MV-4-11 (cell line): ENCODE data around the gene POLR2J.
"Not testable (repeated sequence)": the region's sequence is repeated elsewhere in the genome, so short reads cannot be mapped to it uniquely, and the experiment has no call there.

Experiments used
- DNase-seq: peaks from one replicate; lab custom pipeline; 2025; lab: John Stamatoyannopoulos, UW

Gene POLR2J

GRCh38 chr7:102494473-102495149 lies 15.9 kb upstream of the POLR2J start:
- not testable (repeated sequence) for DNase-seq

DNA sequence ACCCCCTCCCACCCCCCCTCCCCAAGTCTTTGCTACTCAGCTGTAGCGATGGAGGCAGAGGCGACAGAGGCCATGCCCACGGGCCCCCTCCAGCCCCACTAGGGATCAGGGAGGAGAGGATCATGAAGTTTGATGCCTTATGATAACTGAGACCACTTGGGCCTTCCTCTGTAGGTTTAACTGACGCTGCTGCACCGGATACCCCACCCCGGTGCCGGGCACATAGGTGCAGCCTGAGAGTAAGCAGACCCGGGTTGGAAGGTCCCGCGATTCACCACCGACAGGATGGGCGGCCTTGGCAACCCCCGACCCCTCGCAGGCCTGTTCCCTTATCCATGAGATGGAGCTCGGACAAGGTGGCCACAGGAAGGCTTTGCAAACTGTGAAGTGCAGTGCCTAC lies 15.3 kb upstream of the POLR2J start:
- not testable (repeated sequence) for DNase-seq

GRCh38 chr7:102493220-102493935 lies 14.7 kb upstream of the POLR2J start:
- DNase-seq, result not testable (repeated sequence)

DNA sequence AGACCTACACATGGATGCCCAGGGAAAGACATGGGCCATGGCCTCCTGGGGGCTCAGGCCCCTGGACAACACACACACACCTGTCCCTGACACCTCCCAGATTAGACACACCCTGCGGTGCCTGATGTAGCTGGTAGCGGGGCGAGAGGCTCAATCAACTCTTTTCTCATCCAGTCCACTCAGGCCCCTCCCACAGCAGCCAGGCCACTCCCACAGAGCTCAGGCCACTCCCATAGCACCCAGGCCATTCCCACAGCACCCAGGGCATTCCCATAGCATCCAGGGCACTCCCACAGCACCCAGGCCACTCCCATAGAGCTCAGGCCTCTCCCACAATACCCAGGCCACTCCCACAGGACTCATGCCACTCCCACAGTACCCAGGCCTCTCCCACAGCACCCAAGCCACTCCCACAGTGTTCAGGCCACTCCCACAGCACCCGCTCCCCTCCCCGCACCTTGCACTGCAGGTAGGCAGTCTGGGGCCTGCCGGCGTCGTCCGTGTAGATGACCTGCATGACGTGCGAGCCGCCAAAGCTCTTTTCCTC lies 11.9 kb upstream of the POLR2J start:
- DNase-seq, result not testable (repeated sequence)

DNA sequence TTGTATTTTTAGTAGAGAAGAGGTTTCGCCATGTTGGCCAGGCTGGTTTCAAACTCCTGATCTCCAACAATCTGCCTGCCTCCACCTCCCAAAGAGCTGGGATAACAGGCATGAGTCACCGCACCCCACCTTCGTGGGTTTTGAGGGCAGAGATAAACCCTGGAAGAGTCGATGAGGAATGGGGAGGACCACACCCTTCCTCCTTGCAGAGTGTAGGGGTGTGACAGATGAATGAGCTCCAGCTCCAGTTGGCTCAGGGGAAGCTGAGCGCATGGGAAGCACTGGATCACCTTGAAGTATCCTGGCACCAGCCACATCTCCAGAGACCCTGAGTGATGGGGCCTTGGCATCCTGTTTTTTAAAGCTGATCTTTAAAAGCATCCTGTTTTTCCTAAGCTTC lies 5.6 kb upstream of the POLR2J start:
- not testable (repeated sequence) for DNase-seq

GRCh38 chr7:102481962-102482361 lies 3.2 kb upstream of the POLR2J start:
- DNase-seq, result not testable (repeated sequence)

- DNase-seq, result not testable (repeated sequence)
Measured at GRCh38 chr7:102479982-102480637, 1.4 kb upstream of the POLR2J start.

DNA sequence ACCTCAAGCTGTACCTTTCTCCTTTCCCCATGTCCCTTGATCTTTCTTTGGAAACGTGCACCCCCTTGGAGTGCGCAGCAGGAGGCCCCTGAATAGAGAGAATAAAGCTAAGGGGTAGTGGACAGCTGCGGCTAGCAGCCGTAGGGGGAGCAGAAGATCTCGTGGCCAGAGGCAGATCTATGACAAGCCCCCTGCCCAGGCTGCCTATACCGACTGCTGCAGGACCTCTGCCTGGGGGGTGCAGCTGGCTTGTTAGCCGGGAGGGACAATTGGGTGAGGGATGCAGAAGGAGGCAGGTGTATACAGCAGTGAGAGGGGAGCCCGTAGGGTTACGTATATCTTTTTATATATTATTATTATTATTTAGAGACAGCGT lies 475 bp upstream of the POLR2J start:
- DNase-seq, result not testable (repeated sequence)

DNA sequence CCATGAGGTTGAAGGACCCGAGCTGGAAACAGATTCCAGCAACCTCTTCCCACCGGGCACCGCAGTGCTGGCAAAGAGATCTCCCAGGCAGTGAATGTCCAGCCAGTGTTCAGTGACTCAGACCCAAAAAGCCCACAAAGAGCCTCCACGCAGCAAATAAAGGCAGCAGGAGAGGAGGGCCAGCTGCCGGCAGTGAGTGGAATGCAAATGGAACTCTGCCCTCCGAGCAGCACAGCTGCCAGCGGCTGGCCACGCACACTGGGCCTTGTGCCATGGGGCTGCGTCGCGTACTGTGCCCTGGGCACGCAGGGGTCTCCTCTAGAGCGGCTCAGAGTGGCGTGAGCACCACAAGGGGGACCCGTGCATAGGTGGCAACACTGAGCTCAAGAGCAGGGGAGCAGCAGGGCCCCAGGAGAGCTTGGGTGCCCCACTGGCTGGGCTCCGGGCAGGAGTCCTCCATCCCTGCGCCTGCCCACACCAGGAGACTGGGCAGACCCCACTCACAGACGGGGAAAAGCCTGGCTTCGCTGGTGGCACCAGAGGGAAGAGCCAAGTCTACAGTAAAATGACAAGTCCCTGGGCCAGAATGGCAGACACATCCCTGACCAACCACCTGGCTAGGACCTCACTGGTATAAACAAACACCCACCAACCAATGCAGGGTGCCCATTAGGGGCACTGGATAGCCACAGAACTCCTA lies 3.8 kb downstream of the POLR2J start:
- DNase-seq, result not testable (repeated sequence)

DNA sequence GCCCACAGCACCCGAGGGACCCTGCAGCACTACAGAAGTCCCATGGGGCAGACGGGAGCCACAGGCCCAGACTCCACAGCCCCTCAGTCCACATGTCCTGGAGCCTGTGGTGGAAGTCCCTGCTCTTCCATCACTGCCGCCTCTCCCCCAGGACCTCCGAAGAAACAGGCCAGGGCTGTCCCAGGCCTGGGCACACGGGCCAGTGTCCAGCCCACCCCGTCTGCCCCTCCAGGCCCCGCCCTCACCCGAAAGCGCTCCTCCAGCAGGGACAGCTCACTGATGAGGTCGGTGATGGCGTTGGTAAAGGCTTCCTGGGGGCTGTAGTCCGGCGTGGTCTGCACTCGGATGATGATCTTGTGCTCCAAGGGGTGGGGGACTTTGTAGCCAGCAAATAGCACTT lies 4.6 kb downstream of the POLR2J start:
- not testable (repeated sequence) for DNase-seq

GRCh38 chr7:102473271-102473991 lies 5.3 kb downstream of the POLR2J start:
- no peak for DNase-seq

DNA sequence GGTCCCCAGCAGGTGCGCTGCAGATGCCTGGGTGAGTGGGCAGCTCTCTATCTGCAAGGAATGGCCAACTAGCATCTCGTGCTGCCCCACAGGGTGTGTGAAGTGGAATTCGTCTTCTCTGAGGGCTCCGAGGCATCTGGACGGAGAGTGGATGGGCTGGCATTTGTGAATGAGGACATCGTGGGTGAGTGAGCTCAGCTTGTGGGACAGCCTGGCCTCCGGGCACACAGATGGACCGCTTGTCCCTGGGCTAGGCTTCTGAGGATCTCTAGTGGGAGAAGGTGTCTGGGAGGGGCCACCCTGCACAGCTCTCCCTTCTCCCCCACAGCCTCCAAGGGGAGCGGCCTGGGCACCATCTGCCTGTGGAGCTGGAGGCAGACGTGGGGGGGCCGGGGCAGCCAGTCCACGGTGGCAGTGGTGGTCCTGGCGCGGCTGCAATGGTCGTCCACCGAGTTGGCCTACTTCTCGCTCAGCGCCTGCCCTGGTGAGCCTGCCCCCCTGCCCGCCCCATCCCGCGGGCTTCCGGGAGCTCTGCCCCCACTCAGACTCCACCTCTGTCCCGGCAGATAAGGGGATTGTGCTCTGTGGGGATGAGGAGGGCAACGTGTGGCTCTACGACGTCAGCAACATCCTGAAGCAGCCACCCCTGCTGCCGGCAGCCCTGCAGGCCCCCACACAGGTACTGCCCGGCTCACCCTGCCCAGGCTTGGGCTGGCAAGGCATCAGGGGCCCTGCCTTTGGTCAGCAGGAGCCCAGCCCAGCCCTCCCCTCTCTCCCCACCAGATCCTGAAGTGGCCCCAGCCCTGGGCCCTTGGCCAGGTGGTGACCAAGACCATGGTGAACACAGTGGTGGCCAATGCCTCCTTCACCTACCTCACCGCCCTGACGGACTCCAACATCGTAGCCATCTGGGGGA lies 6.3 kb downstream of the POLR2J start:
- no peak for DNase-seq

- no peak for DNase-seq
Measured at GRCh38 chr7:102471791-102472125, 7.0 kb downstream of the POLR2J start.

DNA sequence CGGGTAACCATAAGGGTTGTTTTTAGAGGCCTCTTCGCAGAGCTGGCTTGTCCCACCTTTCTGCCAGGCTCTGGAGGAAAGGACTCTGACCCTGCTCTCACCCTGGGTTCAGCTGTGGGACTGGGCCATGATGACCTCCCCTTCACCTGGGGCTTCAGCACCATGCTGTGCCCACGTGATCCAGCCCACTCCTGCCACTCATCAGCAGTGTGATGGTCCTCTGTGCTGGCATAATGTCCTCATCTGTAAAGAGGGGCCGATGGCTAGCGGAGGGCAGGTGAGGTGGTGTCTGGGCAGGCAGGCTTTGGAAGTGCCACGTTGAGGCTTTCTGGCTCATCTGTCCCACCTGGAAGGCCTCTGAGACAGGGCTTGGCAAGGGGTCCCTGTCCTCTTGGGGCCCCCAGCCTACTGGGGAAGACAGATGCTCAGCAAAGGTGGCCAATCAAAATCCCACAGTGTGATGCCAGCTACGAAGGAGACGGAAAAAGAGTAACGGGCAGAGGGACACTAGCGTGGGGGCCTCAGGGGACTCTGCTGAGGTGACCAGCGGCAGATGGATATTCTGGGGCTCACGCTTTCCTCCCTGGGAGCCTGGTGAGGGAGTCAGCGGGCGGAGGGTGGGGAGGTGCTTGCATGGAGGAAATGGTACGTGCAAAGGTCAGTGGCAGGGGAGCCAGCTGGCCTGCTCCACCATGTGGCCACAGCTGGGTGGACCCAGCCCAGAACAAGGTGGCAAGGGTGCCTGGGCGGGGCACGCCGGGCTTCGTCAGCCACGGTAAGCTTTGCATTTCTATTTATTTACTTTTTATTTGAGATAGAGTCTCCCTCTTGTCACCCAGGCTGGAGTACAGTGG lies 8.5 kb downstream of the POLR2J start:
- DNase-seq, result no peak

DNA sequence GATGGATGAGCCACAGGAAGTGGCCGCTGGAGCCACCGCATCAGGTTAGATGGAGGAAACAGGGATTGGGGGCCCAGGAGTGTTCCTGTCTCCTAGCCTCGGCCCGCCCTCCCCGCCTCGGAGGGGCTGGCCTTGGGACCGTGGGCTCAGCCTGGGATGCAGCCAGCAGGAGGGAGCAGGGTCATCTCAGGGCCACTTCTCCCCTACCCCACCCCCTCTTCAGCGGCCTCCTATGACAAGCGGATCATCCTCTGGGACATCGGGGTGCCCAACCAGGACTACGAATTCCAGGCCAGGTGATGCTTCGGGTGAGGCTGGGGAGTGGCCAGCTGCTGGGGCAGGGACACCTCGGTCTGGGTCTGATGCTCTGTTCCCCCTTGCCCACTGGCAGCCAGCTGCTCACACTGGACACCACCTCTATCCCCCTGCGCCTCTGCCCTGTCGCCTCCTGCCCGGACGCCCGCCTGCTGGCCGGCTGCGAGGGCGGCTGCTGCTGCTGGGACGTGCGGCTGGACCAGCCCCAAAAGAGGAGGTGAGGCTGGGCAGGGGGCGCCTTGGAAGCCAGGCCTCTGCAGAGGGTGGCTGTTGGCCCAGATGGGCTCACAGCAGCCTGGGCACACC lies 9.3 kb downstream of the POLR2J start:
- no peak for DNase-seq

DNA sequence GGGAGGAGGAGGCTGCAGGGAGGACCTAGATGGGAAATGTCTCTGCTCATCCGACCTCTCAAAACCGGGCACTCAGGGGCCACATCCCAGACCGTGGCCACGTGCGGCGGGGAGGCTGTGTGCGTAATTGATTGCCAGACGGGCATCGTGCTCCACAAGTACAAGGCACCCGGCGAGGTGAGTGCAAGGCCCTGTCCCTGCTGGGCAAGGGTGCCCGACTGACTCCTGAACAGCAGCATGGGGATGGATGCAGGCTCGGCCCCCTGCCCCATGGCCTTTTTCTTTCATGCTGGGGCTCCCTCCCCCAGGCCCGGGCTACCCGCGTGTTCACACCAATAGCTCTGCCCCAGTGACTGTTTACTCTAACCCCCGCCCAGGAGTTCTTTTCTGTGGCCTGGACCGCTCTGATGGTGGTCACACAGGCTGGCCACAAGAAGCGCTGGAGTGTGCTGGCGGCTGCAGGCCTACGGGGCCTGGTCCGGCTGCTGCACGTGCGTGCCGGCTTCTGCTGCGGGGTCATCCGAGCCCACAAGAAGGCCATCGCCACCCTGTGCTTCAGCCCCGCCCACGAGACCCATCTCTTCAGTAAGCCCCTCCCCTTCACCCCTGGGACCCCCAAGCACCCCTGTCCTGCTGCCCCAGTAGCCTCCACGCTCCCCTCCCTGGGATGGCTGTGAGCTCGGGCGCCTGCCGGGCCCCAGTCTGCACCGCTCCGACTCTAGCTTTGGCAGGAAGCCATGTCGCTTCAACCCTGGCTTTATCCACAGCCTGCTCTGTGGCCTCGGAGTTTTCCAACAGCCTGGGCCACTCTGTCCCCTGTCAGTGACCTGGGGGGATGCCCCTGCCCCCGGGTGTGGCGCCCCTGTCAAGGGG lies 10.0 kb downstream of the POLR2J start:
- no peak for DNase-seq

DNA sequence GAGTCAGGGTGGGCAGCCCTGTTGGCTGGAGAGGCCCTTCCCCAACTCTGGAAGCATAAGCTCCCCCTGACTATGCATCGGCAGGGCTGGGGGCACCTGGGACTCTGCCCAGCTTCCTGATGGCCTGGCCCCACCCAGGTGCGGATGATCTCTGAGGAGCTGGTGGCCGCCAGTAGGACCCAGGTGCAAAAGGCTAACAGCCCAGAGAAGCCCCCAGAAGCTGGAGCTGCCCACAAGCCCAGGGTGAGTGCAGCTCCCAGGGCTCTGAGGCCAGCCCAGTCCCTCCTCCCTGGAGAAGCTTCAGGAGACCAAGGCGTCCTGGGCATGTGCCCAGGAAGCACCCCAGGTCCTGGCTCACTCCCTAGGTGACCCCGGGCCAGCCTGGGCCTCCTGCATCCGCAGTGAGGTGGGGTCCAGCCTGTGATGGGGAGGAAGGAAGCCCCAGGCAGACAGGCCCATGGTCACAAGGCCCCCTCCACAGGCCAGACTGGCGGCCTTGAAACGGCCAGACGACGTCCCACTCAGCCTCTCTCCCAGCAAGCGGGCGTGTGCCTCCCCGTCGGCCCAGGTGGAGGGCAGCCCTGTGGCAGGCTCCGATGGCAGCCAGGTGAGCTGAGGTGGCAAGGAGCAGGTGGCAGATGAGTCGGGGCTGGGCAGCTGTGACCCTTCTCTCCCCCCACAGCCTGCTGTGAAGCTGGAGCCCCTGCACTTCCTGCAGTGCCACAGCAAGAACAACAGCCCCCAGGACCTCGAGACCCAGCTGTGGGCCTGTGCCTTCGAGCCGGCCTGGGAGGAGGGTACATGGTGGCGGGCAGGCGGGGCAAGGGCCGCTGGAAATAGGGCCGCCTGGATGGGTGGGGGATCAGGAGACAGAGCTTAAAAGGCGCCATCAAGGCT lies 10.9 kb downstream of the POLR2J start:
- no peak for DNase-seq
